HEK293 (cell line): ENCODE measurements around the gene TMEM247.

Source experiments
- CTCF ChIA-PET: fragments of 350-600 bp; formaldehyde crosslinking; extraction: SDS; loops from one replicate; lab custom pipeline; 2021; ENCODE audit warnings: antibody characterized with exemption; lab: Yijun Ruan, JAX
- POLR2A ChIA-PET: fragments of 300-600 bp; formaldehyde crosslinking; extraction: SDS; loops from one replicate; lab custom pipeline; 2020; ENCODE audit warnings: antibody characterized with exemption, inconsistent platforms; lab: Yijun Ruan, JAX
- H3K27ac ChIP-seq: fragments of 200-500 bp; sonication (Bioruptor generic); 2 replicates; pipeline ENCODE4 v1.5.1; 2014; ENCODE audit warnings: low read depth, low read length, control low read depth, inconsistent platforms; ENCODE audit errors: extremely low read depth
- H3K36me3 ChIP-seq, 2 experiments: fragments of 200-500 bp in 1 of 2; sonication (Bioruptor generic) in 1 of 2; 1 replicate in 1 of 2; 2 replicates in 1 of 2; pipeline ENCODE4 v1.5.1; 2014 to 2017; ENCODE audit warnings: inconsistent platforms in 2 of 2, low read length in 2 of 2; ENCODE audit not compliant: control insufficient read depth in 2 of 2, insufficient read depth in 1 of 2
- H3K4me1 ChIP-seq: fragments of 200-500 bp; sonication (Bioruptor generic); 2 replicates; pipeline ENCODE4 v1.5.1; 2014; ENCODE audit warnings: mild to moderate bottlenecking, low read length, inconsistent platforms; ENCODE audit not compliant: control insufficient read depth, insufficient read depth
- H3K4me3 ChIP-seq: 2 replicates; pipeline ENCODE4 v1.5.1; 2011; ENCODE audit warnings: low read depth, mild to moderate bottlenecking, control low read depth, low read length, moderate library complexity
- H3K9me3 ChIP-seq: fragments of 200-500 bp; sonication (Bioruptor generic); 2 replicates; pipeline ENCODE4 v1.5.1; 2014; ENCODE audit warnings: low read depth, low read length, inconsistent platforms; ENCODE audit not compliant: control insufficient read depth, insufficient read depth
- ZNF140 ChIP-seq: fragments of 450-650 bp; formaldehyde crosslinking; IDR thresholded peaks from 2 replicates; pipeline ENCODE4 v1.5.1; 2016; ENCODE audit warnings: missing biosample characterization, missing genetic modification characterization
- ZNF155 ChIP-seq: fragments of 450-650 bp; formaldehyde crosslinking; IDR thresholded peaks from 2 replicates; pipeline ENCODE4 v1.5.1; 2016; ENCODE audit warnings: missing biosample characterization, missing genetic modification characterization
- ZNF19 ChIP-seq: fragments of 450-650 bp; formaldehyde crosslinking; IDR thresholded peaks from 2 replicates; pipeline ENCODE4; 2016; ENCODE audit warnings: missing biosample characterization, missing genetic modification characterization, low read depth
- ZNF514 ChIP-seq: fragments of 450-650 bp; formaldehyde crosslinking; IDR thresholded peaks from 2 replicates; pipeline ENCODE4 v1.5.1; 2016; ENCODE audit warnings: missing biosample characterization, missing genetic modification characterization
- ZNF623 ChIP-seq: fragments of 450-650 bp; formaldehyde crosslinking; IDR thresholded peaks from 2 replicates; pipeline ENCODE4 v1.5.1; 2016; ENCODE audit warnings: missing biosample characterization, missing genetic modification characterization
- ZNF837 ChIP-seq: fragments of 450-650 bp; formaldehyde crosslinking; IDR thresholded peaks from 2 replicates; pipeline ENCODE4 v1.5.1; 2016; ENCODE audit warnings: missing biosample characterization, missing genetic modification characterization
- TF ChIP-seq, protein P1 (sequence below): fragments of 450-650 bp; formaldehyde crosslinking; IDR thresholded peaks from 2 replicates; pipeline ENCODE4 v1.5.1; 2016; ENCODE audit warnings: missing biosample characterization, missing genetic modification characterization
- TF ChIP-seq, protein P2 (sequence below): fragments of 450-650 bp; formaldehyde crosslinking; IDR thresholded peaks from 2 replicates; pipeline ENCODE4 v1.5.1; 2016; ENCODE audit warnings: missing biosample characterization, missing genetic modification characterization
- TF ChIP-seq, protein P3 (sequence below): fragments of 450-650 bp; formaldehyde crosslinking; IDR thresholded peaks from 2 replicates; pipeline ENCODE4 v1.5.1; 2016; ENCODE audit warnings: missing biosample characterization, missing genetic modification characterization
- TF ChIP-seq, protein P4 (sequence below): fragments of 450-650 bp; formaldehyde crosslinking; optimal IDR thresholded peaks from 2 replicates; pipeline ENCODE3; 2016; ENCODE audit warnings: missing biosample characterization, mild to moderate bottlenecking, missing genetic modification characterization

TMEM247 gene

DNA sequence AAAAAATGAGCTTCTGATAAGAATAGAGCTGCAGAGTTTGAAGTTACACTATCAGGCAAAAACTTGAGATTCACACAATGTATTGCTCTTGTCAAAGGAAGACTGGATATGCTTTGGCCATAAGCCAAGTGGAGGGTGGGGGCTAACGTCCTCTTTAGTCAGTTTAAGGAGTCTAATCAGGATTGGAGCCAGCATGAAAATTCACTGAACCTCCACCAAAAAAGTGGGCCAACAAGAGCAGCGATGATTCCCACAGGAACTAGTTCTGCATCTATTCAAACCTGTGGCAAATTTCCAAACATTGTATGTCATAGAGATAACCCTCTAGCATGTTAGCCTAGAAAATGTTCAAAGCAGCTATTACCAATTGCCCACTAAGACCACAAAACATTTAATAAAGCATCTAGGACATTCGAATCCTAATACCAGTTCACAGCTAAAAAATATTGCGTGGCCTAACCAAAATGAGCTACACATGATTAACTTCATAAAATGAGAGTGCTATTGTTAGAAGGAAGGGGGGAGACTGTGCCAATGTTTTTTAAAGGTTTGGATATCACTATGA lies 43.5 kb upstream of the TMEM247 start:
- no peak for TF ChIP-seq ZNF140 (tag by site-specific recombination)
- H3K4me3 ChIP-seq, result no peak overlapping the region
- H3K4me1 ChIP-seq, result no peaks in the 10 kb centered on the region
- ChIA-PET CTCF (interaction anchor here (0.9 kb wide), 1 partner anchor 19 kb away, joined by 4 read pairs; no protein-coding TSS in a partner anchor), POLR2A (no interaction called here)
- no peaks in the 10 kb centered on the region for H3K36me3 ChIP-seq
- no peaks in the 10 kb centered on the region for H3K9me3 ChIP-seq
- no peak overlapping the region for H3K27ac ChIP-seq

DNA sequence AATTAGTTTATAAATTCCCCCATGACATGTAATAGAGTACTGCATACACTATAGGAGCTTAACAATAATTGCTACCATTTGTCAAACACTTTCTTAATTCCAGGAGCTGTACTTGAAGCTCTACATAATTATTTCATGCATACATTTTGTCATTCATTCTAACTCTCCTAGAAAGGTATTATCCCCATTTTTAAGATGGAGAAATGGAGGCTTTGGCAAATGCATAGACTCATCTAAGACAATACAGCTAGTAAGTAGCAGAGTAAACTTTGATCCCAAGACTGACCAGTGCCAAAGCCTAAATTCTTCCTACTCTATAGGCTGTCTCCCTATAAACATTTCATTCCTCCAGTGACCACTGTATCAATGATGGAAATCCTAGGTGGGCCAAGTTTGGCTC lies 42.6 kb upstream of the TMEM247 start:
- no peak overlapping the region for H3K27ac ChIP-seq
- TF ChIP-seq, protein P1, sequence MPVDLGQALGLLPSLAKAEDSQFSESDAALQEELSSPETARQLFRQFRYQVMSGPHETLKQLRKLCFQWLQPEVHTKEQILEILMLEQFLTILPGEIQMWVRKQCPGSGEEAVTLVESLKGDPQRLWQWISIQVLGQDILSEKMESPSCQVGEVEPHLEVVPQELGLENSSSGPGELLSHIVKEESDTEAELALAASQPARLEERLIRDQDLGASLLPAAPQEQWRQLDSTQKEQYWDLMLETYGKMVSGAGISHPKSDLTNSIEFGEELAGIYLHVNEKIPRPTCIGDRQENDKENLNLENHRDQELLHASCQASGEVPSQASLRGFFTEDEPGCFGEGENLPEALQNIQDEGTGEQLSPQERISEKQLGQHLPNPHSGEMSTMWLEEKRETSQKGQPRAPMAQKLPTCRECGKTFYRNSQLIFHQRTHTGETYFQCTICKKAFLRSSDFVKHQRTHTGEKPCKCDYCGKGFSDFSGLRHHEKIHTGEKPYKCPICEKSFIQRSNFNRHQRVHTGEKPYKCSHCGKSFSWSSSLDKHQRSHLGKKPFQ, result no peak
- TF ChIP-seq, protein P2, sequence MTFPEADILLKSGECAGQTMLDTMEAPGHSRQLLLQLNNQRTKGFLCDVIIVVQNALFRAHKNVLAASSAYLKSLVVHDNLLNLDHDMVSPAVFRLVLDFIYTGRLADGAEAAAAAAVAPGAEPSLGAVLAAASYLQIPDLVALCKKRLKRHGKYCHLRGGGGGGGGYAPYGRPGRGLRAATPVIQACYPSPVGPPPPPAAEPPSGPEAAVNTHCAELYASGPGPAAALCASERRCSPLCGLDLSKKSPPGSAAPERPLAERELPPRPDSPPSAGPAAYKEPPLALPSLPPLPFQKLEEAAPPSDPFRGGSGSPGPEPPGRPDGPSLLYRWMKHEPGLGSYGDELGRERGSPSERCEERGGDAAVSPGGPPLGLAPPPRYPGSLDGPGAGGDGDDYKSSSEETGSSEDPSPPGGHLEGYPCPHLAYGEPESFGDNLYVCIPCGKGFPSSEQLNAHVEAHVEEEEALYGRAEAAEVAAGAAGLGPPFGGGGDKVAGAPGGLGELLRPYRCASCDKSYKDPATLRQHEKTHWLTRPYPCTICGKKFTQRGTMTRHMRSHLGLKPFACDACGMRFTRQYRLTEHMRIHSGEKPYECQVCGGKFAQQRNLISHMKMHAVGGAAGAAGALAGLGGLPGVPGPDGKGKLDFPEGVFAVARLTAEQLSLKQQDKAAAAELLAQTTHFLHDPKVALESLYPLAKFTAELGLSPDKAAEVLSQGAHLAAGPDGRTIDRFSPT (tag by site-specific recombination), result no peak
- POLR2A ChIA-PET, result no interaction called here
- H3K4me3 ChIP-seq, result no peak overlapping the region
- CTCF ChIA-PET, result interaction anchor here (0.5 kb wide), 1 partner anchor 94 kb away, joined by 3 read pairs; no protein-coding TSS in a partner anchor
- H3K9me3 ChIP-seq, result no peaks in the 10 kb centered on the region
- no peaks in the 10 kb centered on the region for H3K36me3 ChIP-seq
- no peaks in the 10 kb centered on the region for H3K4me1 ChIP-seq

DNA sequence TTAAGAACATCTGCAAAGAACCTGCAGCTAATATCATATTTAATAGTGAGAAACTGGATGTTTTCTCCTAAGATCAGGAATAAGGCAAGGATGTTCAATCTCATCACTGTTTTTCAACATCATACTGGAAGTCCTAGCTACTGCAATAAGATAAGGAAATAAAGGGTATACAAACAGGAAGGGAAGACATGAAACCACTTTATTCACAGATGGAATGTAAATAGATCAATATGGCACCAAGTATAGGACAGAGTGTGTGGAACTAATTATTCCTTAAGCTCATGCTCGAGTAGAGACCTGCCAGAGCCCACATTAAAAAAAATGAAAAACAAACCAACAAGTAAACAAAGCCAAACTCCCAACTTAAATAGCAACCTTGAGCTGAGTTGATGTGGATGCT lies 41.3 kb upstream of the TMEM247 start:
- Histone ChIP-seq H3K27ac (no peak overlapping the region), H3K4me1 (no peaks in the 10 kb centered on the region), H3K9me3 (no peaks in the 10 kb centered on the region), H3K4me3 (no peak overlapping the region), H3K36me3 (no peaks in the 10 kb centered on the region)
- TF ChIP-seq, protein P3, sequence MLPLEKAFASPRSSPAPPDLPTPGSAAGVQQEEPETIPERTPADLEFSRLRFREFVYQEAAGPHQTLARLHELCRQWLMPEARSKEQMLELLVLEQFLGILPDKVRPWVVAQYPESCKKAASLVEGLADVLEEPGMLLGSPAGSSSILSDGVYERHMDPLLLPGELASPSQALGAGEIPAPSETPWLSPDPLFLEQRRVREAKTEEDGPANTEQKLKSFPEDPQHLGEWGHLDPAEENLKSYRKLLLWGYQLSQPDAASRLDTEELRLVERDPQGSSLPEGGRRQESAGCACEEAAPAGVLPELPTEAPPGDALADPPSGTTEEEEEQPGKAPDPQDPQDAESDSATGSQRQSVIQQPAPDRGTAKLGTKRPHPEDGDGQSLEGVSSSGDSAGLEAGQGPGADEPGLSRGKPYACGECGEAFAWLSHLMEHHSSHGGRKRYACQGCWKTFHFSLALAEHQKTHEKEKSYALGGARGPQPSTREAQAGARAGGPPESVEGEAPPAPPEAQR (tag by site-specific recombination), result no peak
- TF ChIP-seq ZNF514 (tag by site-specific recombination) (no peak), ZNF837 (tag by site-specific recombination) (no peak), ZNF19 (tag by site-specific recombination) (no peak), ZNF623 (tag by site-specific recombination) (no peak), ZNF155 (tag by site-specific recombination) (no peak)
- TF ChIP-seq, protein P4, sequence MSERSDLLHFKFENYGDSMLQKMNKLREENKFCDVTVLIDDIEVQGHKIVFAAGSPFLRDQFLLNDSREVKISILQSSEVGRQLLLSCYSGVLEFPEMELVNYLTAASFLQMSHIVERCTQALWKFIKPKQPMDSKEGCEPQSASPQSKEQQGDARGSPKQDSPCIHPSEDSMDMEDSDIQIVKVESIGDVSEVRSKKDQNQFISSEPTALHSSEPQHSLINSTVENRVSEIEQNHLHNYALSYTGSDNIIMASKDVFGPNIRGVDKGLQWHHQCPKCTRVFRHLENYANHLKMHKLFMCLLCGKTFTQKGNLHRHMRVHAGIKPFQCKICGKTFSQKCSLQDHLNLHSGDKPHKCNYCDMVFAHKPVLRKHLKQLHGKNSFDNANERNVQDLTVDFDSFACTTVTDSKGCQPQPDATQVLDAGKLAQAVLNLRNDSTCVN (tag by site-specific recombination), result no peak
- TF ChIP-seq, protein P2 (tag by site-specific recombination), result no peak
- ChIA-PET POLR2A (no interaction called here), CTCF (no interaction called here)
